ENCODE measurements around the gene OR10A3.
A peak's percentile ranks its signal among the peaks of the same experiment; 100 is the strongest.
"Not testable (repeated sequence)": the region's sequence is repeated elsewhere in the genome, so short reads cannot be mapped to it uniquely, and the experiment has no call there.

OR10A3 gene

GRCh38 chr11:7941608-7942007 lies at the start of gene OR10A3:
OR10A3 (minus strand) TSS chr11:7941708; CDS start chr11:7939520, 2,188 bp downstream.
- DNase-seq = no peak

- not testable (repeated sequence) for DNase-seq
These were observed 46.0 kb upstream of the OR10A3 start for GRCh38 chr11:7987560-7987883.

GRCh38 chr11:7986768-7987559 lies 45.5 kb upstream of the OR10A3 start, which contains the start of gene EIF3F:
EIF3F (plus strand) TSS chr11:7987337; CDS start chr11:7987353, 16 bp downstream.
- DNase-seq = peak; percentile 96

GRCh38 chr11:7983832-7984590 lies 42.5 kb upstream of the OR10A3 start:
- no peak for DNase-seq

GRCh38 chr11:7982582-7983119 lies 41.1 kb upstream of the OR10A3 start:
- no peak for DNase-seq

GRCh38 chr11:7981619-7982157 lies 40.2 kb upstream of the OR10A3 start:
- DNase-seq = no peak

GRCh38 chr11:7977232-7977917 lies 35.9 kb upstream of the OR10A3 start:
- no peak for DNase-seq

GRCh38 chr11:7974668-7975067 lies 33.2 kb upstream of the OR10A3 start:
- DNase-seq = no peak

GRCh38 chr11:7973011-7973410 lies 31.5 kb upstream of the OR10A3 start:
- DNase-seq = no peak

GRCh38 chr11:7971846-7972245 lies 30.3 kb upstream of the OR10A3 start:
- no peak for DNase-seq

GRCh38 chr11:7969756-7970646 lies 28.5 kb upstream of the OR10A3 start:
- no peak for DNase-seq

GRCh38 chr11:7968686-7969085 lies 27.2 kb upstream of the OR10A3 start:
- DNase-seq = no peak

GRCh38 chr11:7967826-7968225 lies 26.3 kb upstream of the OR10A3 start:
- DNase-seq = no peak

GRCh38 chr11:7967097-7967496 lies 25.6 kb upstream of the OR10A3 start:
- no peak for DNase-seq

- DNase-seq = no peak
These were observed 23.9 kb upstream of the OR10A3 start, which contains the start of gene NLRP10 for GRCh38 chr11:7965386-7965785. NLRP10 (minus strand) TSS chr11:7965447; CDS start chr11:7963495, 1,952 bp downstream.

- DNase-seq = no peak
These were observed 23.4 kb upstream of the OR10A3 start for GRCh38 chr11:7964873-7965272.

- no peak for DNase-seq
These were observed 22.8 kb upstream of the OR10A3 start for GRCh38 chr11:7964261-7964660.

- DNase-seq = no peak
These were observed 13.7 kb upstream of the OR10A3 start for GRCh38 chr11:7955191-7955590.

GRCh38 chr11:7949934-7950333 lies 8.4 kb upstream of the OR10A3 start:
- no peak for DNase-seq

GRCh38 chr11:7944123-7944522 lies 2.6 kb upstream of the OR10A3 start:
- no peak for DNase-seq

- no peak for DNase-seq
These were observed 362 bp downstream of the OR10A3 start for GRCh38 chr11:7941146-7941545.

GRCh38 chr11:7936615-7937014 lies 4.9 kb downstream of the OR10A3 start:
- no peak for DNase-seq
